Heart left ventricle (tissue), 16 donors: ENCODE measurements around the gene VWA5B1. TPM values are rescaled to one million over a fixed set of nuclear protein-coding genes. Genes with fewer than 3 reads are reported as not detected.

Source experiments
- ATAC-seq, 4 donors: fragments of 200-7000 bp; cut with Tn5 transposase; one replicate each; pipeline ENCODE4 v1.9.1; 2020 to 2022; ENCODE audit warnings: moderate library complexity in 4 of 4, mild to moderate bottlenecking in 3 of 4, moderate number of reproducible peaks in 1 of 4
- DNase-seq, 5 donors: peaks; one replicate each; pipeline ENCODE4 v3.0.0-alpha.2; 2020
- H3K27ac ChIP-seq, 12 donors: fragments of 200-600 bp; sonication (generic) in 4 of 12; one replicate each; pipeline versions ENCODE4 v1.5.0 to v1.8.0; 2016 to 2022; ENCODE audit warnings: mild to moderate bottlenecking in 2 of 12
- H3K27me3 ChIP-seq, 9 donors: fragments of 200-600 bp; sonication (generic) in 2 of 9; one replicate each; pipeline versions ENCODE4 v1.5.1 to v1.8.0; 2016 to 2022; ENCODE audit warnings: mild to moderate bottlenecking in 3 of 9
- H3K36me3 ChIP-seq, 9 donors: fragments of 200-600 bp; sonication (generic) in 2 of 9; one replicate each; pipeline versions ENCODE4 v1.5.0 to v1.8.0; 2018 to 2022; ENCODE audit warnings: mild to moderate bottlenecking in 2 of 9
- H3K4me1 ChIP-seq, 12 donors: fragments of 200-600 bp; sonication (generic) in 4 of 12; one replicate each; pipeline versions ENCODE4 v1.5.0 to v1.8.0; 2016 to 2022; ENCODE audit warnings: mild to moderate bottlenecking in 3 of 12
- H3K4me3 ChIP-seq, 12 donors: fragments of 200-600 bp; sonication (generic) in 4 of 12; one replicate each; pipeline versions ENCODE4 v1.5.0 to v1.8.0; 2017 to 2022; ENCODE audit warnings: mild to moderate bottlenecking in 9 of 12, moderate library complexity in 4 of 12
- H3K9me3 ChIP-seq, 12 donors: fragments of 200-600 bp; sonication (generic) in 4 of 12; one replicate each; pipeline versions ENCODE4 v1.5.0 to v1.8.0; 2016 to 2022; ENCODE audit warnings: mild to moderate bottlenecking in 1 of 12
- CTCF ChIP-seq, 12 donors: fragments of 200-600 bp; sonication (generic) in 4 of 12; IDR thresholded peaks; one replicate each; pipeline versions ENCODE4 v1.5.0 to v1.8.0; 2018 to 2022; ENCODE audit warnings: antibody characterized with exemption in 12 of 12, mild to moderate bottlenecking in 5 of 12
- POLR2A ChIP-seq, 2 donors: fragments of 450-650 bp; IDR thresholded peaks; one replicate each; pipeline ENCODE4 v1.6.1; 2017; ENCODE audit warnings: antibody characterized with exemption in 2 of 2, mild to moderate bottlenecking in 2 of 2, moderate library complexity in 2 of 2
- WGBS, 4 donors: extraction: QIAGEN DNeasy Blood & Tissue Kit in 2 of 4; methylation state at CpG; one replicate each; pipeline versions ENCODE4 v1.1.5 to v1.1.7; 2013 to 2018; 5-methylcytosine and 5-hydroxymethylcytosine counted together
- intact Hi-C, 10 donors: fragments of 100-400 bp; cut with DNase I; formaldehyde crosslinking; loops; one replicate each; pipeline versions ENCODE4 v1.11.1 to v1.14.2; 2022
- polyA plus RNA-seq, 2 donors: library from polyadenylated mRNA; stranded (reverse); fragments of 200-250 nt; gene quantifications; one replicate each; pipeline ENCODE4 v1.2.3, GENCODE V29; 2013
- total RNA-seq, 9 donors: library from RNA; depleted of rRNA in 2 of 9; stranded (reverse); fragments of >200 nt in 2 of 9; fragmentation: NEBNext Ultra II Directional in 3 of 9; extraction: Animal tissue kit (Norgen Biotek cat#: 25700) in 3 of 9; gene quantifications; one replicate each; pipeline versions ENCODE4 v1.1.0 to v1.2.4, GENCODE V29; 2016 to 2023
- donor health status: ischemic (EF 13 %, LVEDD 7.1; RV severe dilation, severe dysfunction).
- donor health status: healthy with polysubstance abuse.
- donor health status: DM: no; HTN: yes; CAD: no.
- donor health status: DM: no; HTN: no; CAD: no.
- donor health status: ischemic (EF 25% LVEDD 6.9; RV normal size, moderate dysfunction).
- donor health status: ischemic (EF 25% LVEDD 5.7; RV mildly dilated, moderate dysfunction).
- donor health status: healthy.
- donor health status: DM: yes; HTN: yes; CAD: no.
- donor health status: ischemic (EF 35%, LVEDD 5.7; RV mildly dilated, moderate dysfunction).
- donor health status: nonischemic (EF 11% LVEDD 7.7; RV severe dilation, severe dysfunction).
- donor health status: DM: yes; HTN: yes; CAD: no.
- donor health status: PGD.
- donor health status: ischemic (EF 29% LVEDD 5.4; RV normal size, mild dysfunction).
- donor health status: nonischemic (EF 23%, LVEDD 6.1; RV moderate dilation, normal function).

Gene VWA5B1
- total and polyA plus RNA-seq, 11 donors: 0.04 to 0.88 (median 0.12) TPM; not detected in 4

- H3K36me3 ChIP-seq: no peaks in the 10 kb centered on the region
- no peaks in the 10 kb centered on the region for H3K27me3 ChIP-seq
- no peaks in the 10 kb centered on the region for H3K9me3 ChIP-seq
- peak overlapping the region in 3 of 12 donors; percentile 10 to 40 (median 36) for H3K27ac ChIP-seq
- H3K4me3 ChIP-seq: no peak overlapping the region
- TF ChIP-seq CTCF (IDR thresholded peaks at IDR 0.05) (no peak), POLR2A (IDR thresholded peaks at IDR 0.05) (no peak)
- DNase-seq (no peak), ATAC-seq (no peak)
- H3K4me1 ChIP-seq: peaks cover 0 to 26% (median 10%) of the 10 kb centered on the region in 12 donors
- intact Hi-C loops: no loop called here
- 66 to 79% (median 68%) methylated on average over 8 of the region's 8 CpGs for WGBS, 4 donors
Measured at GRCh38 chr1:20324704-20325406, 34.2 kb downstream of the VWA5B1 start.

GRCh38 chr1:20325407-20325843 lies 34.8 kb downstream of the VWA5B1 start:
- ATAC-seq (peak in 1 of 4 donors; percentile 12), DNase-seq (no peak)
- H3K4me3 ChIP-seq: no peak overlapping the region
- H3K27ac ChIP-seq: peak overlapping the region in 3 of 12 donors; percentile 10 to 40 (median 36)
- H3K36me3 ChIP-seq: no peaks in the 10 kb centered on the region
- H3K9me3 ChIP-seq: no peaks in the 10 kb centered on the region
- no peak for TF ChIP-seq POLR2A (IDR thresholded peaks at IDR 0.05)
- intact Hi-C loops: no loop called here
- peaks cover 0 to 26% (median 10%) of the 10 kb centered on the region in 12 donors for H3K4me1 ChIP-seq
- WGBS, 4 donors: 30 to 61% (median 47%) methylated on average over 3 of the region's 3 CpGs
- H3K27me3 ChIP-seq: no peaks in the 10 kb centered on the region

- Histone ChIP-seq H3K27me3 (no peaks in the 10 kb centered on the region), H3K9me3 (no peaks in the 10 kb centered on the region), H3K27ac (peak overlapping the region in 2 of 12 donors; percentile 36 to 40), H3K36me3 (no peaks in the 10 kb centered on the region), H3K4me1 (peaks cover 0 to 26% (median 10%) of the 10 kb centered on the region in 12 donors), H3K4me3 (no peak overlapping the region)
- no peak for TF ChIP-seq POLR2A (IDR thresholded peaks at IDR 0.05)
- no peak for TF ChIP-seq CTCF (IDR thresholded peaks at IDR 0.05)
- DNase-seq (no peak), ATAC-seq (peak in 1 of 4 donors; percentile 45)
- 33 to 52% (median 41%) methylated on average over 3 of the region's 3 CpGs for WGBS, 4 donors
- intact Hi-C loops: no loop called here
Measured at GRCh38 chr1:20325844-20326420, 35.3 kb downstream of the VWA5B1 start.

DNA sequence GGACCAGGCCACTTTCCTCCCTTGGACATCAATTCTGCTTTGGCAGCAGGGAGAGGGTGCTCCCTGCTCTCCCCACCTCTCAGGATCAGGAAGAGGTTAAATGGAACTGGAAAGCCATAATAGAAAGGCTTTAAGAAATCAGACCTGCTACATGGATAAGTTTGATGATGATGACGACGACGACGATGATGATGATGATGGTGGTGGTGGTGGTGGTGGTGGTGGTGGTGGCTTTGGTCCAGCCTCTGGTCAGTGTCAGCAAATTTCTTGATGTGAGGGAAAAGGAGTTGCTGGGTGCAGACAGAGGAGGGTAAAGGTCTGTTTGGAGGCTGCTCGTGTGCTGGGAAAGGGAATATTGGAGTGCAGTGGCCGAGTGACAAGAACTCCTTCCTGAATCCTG lies 36.8 kb downstream of the VWA5B1 start:
- no peak for TF ChIP-seq CTCF (IDR thresholded peaks at IDR 0.05)
- no peak for TF ChIP-seq POLR2A (IDR thresholded peaks at IDR 0.05)
- H3K9me3 ChIP-seq: no peaks in the 10 kb centered on the region
- no peak overlapping the region for H3K27ac ChIP-seq
- WGBS, 4 donors: 69 to 82% (median 75%) methylated on average over 6 of the region's 6 CpGs
- H3K4me1 ChIP-seq: peaks cover 0 to 19% (median 6%) of the 10 kb centered on the region in 12 donors
- H3K36me3 ChIP-seq: no peaks in the 10 kb centered on the region
- intact Hi-C loops: no loop called here
- H3K4me3 ChIP-seq: no peak overlapping the region
- H3K27me3 ChIP-seq: no peaks in the 10 kb centered on the region
- DNase-seq (no peak), ATAC-seq (no peak)
